Endothelial cell of umbilical vein (primary cell): ENCODE data around the gene EFNA2.
A peak's percentile ranks its signal among the peaks of the same experiment; 100 is the strongest.

Source experiments
- EZH2 ChIP-seq: IDR thresholded peaks from 2 replicates; pipeline ENCODE4 v1.6.1; 2012; ENCODE audit warnings: borderline replicate concordance, low read depth, mild to moderate bottlenecking, moderate library complexity, low read length, inconsistent platforms; ENCODE audit not compliant: severe bottlenecking
- POLR2A ChIP-seq: IDR thresholded peaks from 2 replicates; pipeline ENCODE4 v1.6.1; 2012; ENCODE audit warnings: low read depth, mild to moderate bottlenecking, control low read depth, low read length
- TF ChIP-seq, protein P1 (sequence below), 2 donors: IDR thresholded peaks; 1 replicate in 1 of 2; 2 replicates in 1 of 2; pipeline ENCODE4 v1.5.1; 2011; ENCODE audit warnings: low read length in 2 of 2, mild to moderate bottlenecking in 2 of 2, moderate library complexity in 2 of 2, control low read depth in 1 of 2, inconsistent platforms in 1 of 2, low read depth in 1 of 2; ENCODE audit not compliant: insufficient read depth in 1 of 2; ENCODE audit errors: extremely low read depth in 1 of 2

DNA sequence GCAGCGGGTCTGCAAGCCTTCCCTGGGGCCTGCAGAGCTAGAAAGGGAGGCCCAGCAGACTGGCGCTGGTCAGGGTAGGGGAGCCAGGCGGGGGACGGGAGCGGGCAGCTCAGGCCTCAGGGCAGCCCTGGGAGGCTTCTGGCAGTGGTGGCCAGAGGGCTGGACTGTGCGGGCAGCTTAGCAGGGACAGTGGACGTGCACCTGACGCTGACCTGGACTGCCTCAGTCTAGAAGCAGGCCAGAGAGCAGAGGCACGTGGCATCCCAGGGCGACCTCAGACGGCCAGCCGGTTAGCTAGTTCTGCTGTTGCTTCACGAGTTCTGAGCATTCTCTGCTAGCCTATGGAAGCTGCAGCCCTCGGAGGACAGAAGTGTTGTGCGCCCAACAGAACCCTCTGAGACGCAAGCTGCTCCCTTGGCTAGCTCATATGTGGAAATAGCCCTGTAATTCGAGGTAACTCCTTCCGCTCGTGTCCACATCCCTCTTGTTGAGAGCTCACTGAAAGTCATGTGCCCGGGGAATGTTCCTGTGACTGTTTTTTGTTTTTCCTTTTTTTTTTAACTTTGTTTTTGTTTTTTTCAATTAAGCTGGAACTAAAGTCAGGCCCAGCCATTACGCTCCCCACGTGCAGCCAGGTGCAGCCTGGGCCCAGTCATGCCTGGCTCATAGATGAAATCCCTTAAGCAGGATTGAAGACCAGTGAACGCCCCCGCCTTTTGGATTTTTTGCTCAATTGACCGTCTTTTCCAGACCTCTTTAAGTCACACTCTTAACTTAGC, 12.2 kb upstream of the EFNA2 start:
- peak; percentile 26 for TF ChIP-seq POLR2A
- TF ChIP-seq, protein P1, sequence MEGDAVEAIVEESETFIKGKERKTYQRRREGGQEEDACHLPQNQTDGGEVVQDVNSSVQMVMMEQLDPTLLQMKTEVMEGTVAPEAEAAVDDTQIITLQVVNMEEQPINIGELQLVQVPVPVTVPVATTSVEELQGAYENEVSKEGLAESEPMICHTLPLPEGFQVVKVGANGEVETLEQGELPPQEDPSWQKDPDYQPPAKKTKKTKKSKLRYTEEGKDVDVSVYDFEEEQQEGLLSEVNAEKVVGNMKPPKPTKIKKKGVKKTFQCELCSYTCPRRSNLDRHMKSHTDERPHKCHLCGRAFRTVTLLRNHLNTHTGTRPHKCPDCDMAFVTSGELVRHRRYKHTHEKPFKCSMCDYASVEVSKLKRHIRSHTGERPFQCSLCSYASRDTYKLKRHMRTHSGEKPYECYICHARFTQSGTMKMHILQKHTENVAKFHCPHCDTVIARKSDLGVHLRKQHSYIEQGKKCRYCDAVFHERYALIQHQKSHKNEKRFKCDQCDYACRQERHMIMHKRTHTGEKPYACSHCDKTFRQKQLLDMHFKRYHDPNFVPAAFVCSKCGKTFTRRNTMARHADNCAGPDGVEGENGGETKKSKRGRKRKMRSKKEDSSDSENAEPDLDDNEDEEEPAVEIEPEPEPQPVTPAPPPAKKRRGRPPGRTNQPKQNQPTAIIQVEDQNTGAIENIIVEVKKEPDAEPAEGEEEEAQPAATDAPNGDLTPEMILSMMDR (IDR thresholded peaks at IDR 0.05; ENCODE audit: extremely low read depth in 1 of 2, insufficient read depth in 1 of 2, low read depth in 1 of 2, low read length in 2 of 2): no peak
- TF ChIP-seq EZH2: no peak
